Loucy (cell line): Measurements from ENCODE around the gene TPK1.

ENCODE experiments used
- EZH2phosphoT487 ChIP-seq: fragments of 200-600 bp; IDR thresholded peaks from 2 replicates; pipeline ENCODE4 v1.6.1; 2018; ENCODE audit warnings: antibody characterized with exemption, mild to moderate bottlenecking, moderate library complexity, borderline replicate concordance
- TF ChIP-seq, protein P1 (sequence below): fragments of 200-600 bp; sonication (generic); conservative IDR thresholded peaks from 2 replicates; pipeline ENCODE4 v1.5.1; 2014; ENCODE audit warnings: mild to moderate bottlenecking, antibody characterized with exemption, low read length

DNA sequence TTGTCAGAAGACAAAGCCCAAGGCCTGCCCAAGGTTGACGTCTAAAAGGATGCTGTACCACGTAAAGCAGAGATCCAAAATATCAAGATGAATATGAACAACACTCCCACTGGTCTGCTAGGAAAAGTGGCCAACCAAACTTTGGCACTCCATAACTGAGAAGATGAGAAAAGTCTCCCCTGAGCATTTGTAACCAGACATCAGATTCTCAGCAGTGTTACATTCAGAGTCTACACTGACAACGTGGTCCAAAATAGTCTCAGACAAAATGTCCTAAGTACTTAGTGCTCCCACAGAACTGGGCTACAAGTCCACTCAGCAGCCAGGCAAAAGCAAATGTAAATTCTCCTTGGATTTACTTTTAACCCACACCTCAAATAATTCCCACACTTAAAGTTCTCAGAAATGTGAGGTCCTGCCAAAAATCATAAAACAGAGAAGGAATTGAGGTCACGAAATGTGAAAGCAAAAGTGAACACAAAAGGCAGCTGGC lies 247.2 kb downstream of the TPK1 start:
- TF ChIP-seq, protein P1, sequence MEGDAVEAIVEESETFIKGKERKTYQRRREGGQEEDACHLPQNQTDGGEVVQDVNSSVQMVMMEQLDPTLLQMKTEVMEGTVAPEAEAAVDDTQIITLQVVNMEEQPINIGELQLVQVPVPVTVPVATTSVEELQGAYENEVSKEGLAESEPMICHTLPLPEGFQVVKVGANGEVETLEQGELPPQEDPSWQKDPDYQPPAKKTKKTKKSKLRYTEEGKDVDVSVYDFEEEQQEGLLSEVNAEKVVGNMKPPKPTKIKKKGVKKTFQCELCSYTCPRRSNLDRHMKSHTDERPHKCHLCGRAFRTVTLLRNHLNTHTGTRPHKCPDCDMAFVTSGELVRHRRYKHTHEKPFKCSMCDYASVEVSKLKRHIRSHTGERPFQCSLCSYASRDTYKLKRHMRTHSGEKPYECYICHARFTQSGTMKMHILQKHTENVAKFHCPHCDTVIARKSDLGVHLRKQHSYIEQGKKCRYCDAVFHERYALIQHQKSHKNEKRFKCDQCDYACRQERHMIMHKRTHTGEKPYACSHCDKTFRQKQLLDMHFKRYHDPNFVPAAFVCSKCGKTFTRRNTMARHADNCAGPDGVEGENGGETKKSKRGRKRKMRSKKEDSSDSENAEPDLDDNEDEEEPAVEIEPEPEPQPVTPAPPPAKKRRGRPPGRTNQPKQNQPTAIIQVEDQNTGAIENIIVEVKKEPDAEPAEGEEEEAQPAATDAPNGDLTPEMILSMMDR = no peak
- TF ChIP-seq EZH2phosphoT487 = no peak
